ENCODE results near the gene DNAH10. TPM values are rescaled to one million over a fixed set of nuclear protein-coding genes. Genes with fewer than 3 reads are reported as not detected.

The DNAH10 gene
- total RNA-seq, 1 experiment from 2014 or later, result 0.39 TPM

GRCh38 chr12:123951467-123951866 is 189.4 kb downstream of the DNAH10 start:
- H3K9me3 ChIP-seq (ENCODE audit: control insufficient read depth, insufficient read depth, low read depth, low read length), result no peaks in the 10 kb centered on the region
- no peak overlapping the region for H3K4me3 ChIP-seq (ENCODE audit: low read depth in 2 of 2, low read length in 2 of 2)
- H3K27ac ChIP-seq (ENCODE audit: low read length), result no peak overlapping the region
- H3K36me3 ChIP-seq (ENCODE audit: control insufficient read depth, insufficient read depth, low read length), result no peaks in the 10 kb centered on the region
- intact Hi-C loops (cut with micrococcal nuclease; ENCODE audit: unreplicated experiment), result no loop called here
- H3K27me3 ChIP-seq (ENCODE audit: control insufficient read depth, insufficient read depth, low read length), result no peaks in the 10 kb centered on the region
- no TSS peak for BruUV-seq (replicated peaks)
- ATAC-seq (no peak), DNase-seq (ENCODE audit: low read depth, low spot score) (no peak)
- TF ChIP-seq REST (IDR thresholded peaks at IDR 0.05; ENCODE audit: insufficient read depth in 1 of 2, low read depth in 2 of 2, low read length in 1 of 2), result no peak
- no peak for TF ChIP-seq POLR2AphosphoS5 (IDR thresholded peaks at IDR 0.05; ENCODE audit: low read depth, low read length)
- TF ChIP-seq CTCF (IDR thresholded peaks at IDR 0.05), result no peak
- no peaks in the 10 kb centered on the region; the same call in 1 of the 2 replicates for H3K4me1 ChIP-seq (ENCODE audit: control insufficient read depth, insufficient read depth, low read length)
- CTCF ChIA-PET, result no interaction called here
- POLR2A ChIA-PET, result no interaction called here
- in situ Hi-C loops (cut with HindIII; ENCODE audit: low pct_unique_long_range_greater_than_20kb, low sequenced_read_pairs), result no loop called here

- TF ChIP-seq REST (IDR thresholded peaks at IDR 0.05; ENCODE audit: insufficient read depth in 1 of 2, low read depth in 2 of 2, low read length in 1 of 2) (no peak), TCF7L2 (IDR thresholded peaks at IDR 0.05; ENCODE audit: low read depth, low read length) (no peak), SIN3A (IDR thresholded peaks at IDR 0.05; ENCODE audit: borderline replicate concordance, insufficient read depth, low read depth, low read length) (no peak), CTCF (IDR thresholded peaks at IDR 0.05) (no peak), POLR2AphosphoS5 (IDR thresholded peaks at IDR 0.05; ENCODE audit: low read depth, low read length) (no peak)
- intact Hi-C loops (cut with micrococcal nuclease; ENCODE audit: unreplicated experiment) (no loop called here), in situ Hi-C loops (cut with HindIII; ENCODE audit: low pct_unique_long_range_greater_than_20kb, low sequenced_read_pairs) (no loop called here)
- ATAC-seq, result no peak
- H3K4me3 ChIP-seq (ENCODE audit: low read depth in 2 of 2, low read length in 2 of 2), result no peak overlapping the region
- no peaks in the 10 kb centered on the region; the same call in 1 of the 2 replicates for H3K4me1 ChIP-seq (ENCODE audit: control insufficient read depth, insufficient read depth, low read length)
- DNase-seq (ENCODE audit: low read depth, low spot score), result no peak
- no peaks in the 10 kb centered on the region for H3K36me3 ChIP-seq (ENCODE audit: control insufficient read depth, insufficient read depth, low read length)
- CTCF ChIA-PET, result no interaction called here
- no peaks in the 10 kb centered on the region for H3K9me3 ChIP-seq (ENCODE audit: control insufficient read depth, insufficient read depth, low read depth, low read length)
- POLR2A ChIA-PET, result no interaction called here
- no peak overlapping the region for H3K27ac ChIP-seq (ENCODE audit: low read length)
- no peaks in the 10 kb centered on the region for H3K27me3 ChIP-seq (ENCODE audit: control insufficient read depth, insufficient read depth, low read length)
- BruUV-seq (replicated peaks), result no TSS peak
Observed at GRCh38 chr12:123952037-123952436, 189.9 kb downstream of the DNAH10 start.
